NCI-H2227 (cell line): ENCODE results near the gene CLIP2.
"Not testable (repeated sequence)": the region's sequence is repeated elsewhere in the genome, so short reads cannot be mapped to it uniquely, and the experiment has no call there.

Source experiments
- DNase-seq: peaks from one replicate; lab custom pipeline; 2025; ENCODE audit not compliant: unreplicated experiment; lab: John Stamatoyannopoulos, UW

Gene CLIP2

DNA sequence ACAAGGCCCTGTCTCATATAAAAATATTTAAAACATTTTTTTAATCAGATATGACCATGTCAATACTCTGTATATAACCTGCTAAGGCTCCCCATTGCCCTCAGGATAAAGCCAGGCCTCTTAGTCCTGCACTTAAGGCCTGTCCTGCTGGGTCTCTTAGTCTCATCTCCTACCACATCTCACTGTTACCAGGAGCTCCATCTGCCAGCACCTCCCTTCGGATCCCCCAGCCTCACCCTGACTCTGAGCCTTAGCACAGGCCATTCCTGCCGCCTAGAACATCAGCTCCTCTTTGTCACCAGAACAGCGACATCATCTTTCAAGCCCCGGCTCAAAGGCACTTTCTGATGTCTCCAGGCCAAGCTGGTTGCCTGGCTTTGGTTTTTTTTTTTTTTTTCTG lies 138.8 kb downstream of the CLIP2 start:
- no peak for DNase-seq

DNA sequence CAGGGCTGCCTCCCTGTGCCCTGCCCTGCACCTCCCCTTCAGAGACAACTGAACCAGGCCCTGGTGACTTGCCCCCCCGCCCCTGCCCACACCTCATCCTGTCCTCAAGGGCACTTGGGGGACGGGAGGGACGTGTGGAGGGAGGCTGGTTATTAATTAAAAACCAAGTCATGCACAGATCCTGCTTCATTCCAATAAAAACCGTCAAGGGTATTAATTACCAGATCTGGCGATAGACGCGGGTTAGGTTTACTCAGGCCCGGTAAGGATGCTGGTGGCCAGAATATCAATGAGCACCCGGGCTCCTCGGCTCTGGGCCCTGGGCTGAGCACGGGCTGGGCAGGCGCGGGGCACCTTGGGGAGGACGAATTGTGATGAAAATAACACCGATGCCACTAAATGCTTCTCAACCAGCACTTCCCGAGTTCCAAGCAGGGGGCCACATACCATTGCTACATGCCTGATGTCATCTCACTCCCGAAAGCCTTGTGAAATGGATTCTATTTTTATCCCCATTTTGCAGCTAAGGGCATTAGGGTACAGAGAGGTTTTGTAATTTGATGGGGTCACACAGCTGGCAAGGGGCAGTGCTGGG lies 140.0 kb downstream of the CLIP2 start:
- DNase-seq: peak; percentile 29

DNA sequence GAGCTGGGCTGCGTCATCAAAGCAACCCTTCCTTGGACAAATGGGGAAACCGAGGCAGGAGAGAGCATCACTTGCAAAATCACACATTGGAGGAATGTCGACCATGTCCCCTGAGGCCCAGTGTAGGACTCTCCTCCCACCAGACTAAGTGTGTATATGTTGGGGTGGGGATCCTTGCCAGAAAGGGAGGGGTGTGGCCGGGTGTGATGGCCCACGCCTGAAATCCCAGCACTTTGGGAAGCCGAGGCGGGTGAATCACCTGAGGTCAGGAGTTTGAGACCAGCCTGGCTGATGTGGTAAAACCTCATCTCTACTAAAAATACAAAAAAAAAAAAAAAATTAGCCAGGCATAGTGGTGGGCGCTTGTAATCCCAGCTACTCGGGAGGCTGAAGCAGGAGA lies 141.2 kb downstream of the CLIP2 start:
- DNase-seq: not testable (repeated sequence)

DNA sequence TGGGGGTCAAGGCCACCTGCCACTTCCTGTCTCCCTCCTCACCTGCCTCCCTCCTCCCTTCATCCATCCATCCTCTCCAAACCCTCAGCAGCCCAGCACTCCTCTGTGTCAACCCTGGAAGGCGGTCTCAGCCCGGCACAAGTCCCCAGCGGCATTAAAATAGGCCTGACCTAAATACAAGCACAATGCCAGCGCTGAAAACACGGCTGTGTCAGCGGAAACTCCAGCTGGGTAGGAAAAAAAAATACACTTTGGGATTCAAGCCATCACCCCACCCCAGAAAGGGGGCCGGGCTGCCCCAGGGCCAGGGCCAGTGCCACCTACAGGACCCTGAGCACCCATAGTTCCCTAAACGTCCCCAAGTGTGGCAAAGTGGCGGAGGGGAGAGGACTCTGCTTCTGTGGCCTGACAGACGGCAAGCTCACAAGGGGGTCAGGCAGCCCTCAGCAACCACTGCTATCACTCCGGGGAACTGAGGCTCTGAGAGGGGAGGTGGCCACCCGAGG lies 141.8 kb downstream of the CLIP2 start:
- DNase-seq: no peak

DNA sequence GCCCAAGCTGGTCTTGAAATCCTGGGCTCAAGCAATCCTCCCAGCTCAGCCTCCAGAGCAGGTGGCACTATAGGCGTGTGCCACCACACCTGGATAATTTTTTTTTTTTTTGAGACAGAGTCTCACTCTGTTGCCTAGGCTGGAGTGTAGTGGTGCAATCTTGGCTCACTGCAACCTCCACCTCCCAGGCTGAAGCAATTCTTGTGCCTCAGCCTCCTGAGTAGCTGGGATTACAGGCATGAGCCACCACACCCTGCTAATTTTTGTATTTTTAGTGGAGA lies 148.0 kb downstream of the CLIP2 start:
- DNase-seq: not testable (repeated sequence)

DNA sequence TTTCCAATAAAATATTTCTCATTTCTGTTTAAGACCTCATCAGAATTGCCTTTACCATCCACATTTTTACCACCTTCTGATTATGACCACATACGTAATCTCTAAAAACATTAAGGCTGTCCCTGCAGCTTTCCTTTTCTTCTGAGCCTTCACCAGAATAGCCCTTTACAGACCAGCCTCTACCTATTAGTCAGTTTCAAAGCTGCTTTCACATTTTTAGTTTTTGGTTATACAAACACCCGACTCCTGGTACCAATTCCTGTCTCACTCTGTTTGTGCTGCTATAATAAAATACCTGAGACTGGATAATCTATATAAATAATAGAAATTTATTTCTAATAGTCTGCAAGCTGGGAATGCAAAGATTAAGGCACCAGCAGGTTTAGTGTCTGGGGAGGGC lies 149.1 kb downstream of the CLIP2 start:
- no peak for DNase-seq

DNA sequence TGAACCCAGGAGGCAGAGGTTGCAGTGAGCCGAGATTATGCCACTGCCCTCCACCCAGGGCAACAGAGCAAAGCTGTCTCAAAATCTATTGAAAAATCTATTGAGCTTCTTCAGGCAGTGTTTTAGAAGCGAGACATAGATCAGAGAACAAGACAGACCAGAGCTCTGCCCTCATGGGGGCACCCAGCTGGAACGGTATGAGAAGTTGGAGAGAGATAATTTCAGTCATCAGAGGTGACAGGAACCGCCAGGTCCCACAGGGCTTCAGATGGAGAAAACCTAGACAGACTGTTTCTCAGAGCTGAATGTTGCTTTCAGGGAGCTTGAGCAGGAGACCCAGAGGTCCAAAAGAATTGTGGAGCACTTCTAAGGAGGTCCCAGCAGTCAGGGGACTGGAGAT lies 150.3 kb downstream of the CLIP2 start:
- no peak for DNase-seq

DNA sequence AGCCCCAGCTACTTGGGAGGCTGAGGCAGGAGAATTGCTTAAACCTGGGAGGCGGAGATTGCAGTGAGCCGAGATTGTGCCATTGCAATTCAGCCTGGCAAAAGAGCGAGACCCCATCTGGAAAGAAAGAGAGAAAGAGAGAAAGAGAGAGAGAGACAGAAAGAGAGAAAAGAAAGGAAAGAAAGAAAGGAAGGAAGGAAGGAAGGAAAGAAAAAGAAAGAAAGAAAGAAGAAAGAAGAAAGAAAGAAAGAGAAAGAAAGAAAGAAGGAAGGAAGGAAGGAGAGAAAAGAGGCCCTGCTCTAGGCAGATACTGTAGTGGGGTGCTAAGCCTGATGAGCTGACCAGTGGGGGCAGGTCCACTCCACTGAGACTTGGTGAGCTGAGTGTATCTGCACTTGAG lies 150.9 kb downstream of the CLIP2 start:
- DNase-seq: not testable (repeated sequence)

DNA sequence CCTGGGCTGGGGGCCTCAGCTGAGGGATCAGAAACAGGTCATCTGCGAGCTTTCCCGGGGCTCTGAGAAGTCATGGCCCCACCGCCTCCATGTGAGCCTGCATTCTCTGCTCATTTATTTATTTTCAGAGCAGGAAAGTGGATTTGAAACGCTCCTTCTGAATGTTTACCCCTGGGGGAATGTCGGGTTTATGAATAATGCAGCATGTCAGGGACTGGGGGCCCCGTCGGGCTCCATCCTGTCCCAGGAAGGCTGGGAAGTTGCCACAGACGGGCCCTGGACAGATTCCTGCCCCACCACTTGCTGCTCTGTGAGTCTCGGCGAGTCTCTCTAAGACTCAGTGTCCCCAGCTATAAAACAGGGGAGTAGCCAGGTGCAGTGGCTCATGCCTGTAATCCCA lies 152.6 kb downstream of the CLIP2 start:
- DNase-seq: no peak

DNA sequence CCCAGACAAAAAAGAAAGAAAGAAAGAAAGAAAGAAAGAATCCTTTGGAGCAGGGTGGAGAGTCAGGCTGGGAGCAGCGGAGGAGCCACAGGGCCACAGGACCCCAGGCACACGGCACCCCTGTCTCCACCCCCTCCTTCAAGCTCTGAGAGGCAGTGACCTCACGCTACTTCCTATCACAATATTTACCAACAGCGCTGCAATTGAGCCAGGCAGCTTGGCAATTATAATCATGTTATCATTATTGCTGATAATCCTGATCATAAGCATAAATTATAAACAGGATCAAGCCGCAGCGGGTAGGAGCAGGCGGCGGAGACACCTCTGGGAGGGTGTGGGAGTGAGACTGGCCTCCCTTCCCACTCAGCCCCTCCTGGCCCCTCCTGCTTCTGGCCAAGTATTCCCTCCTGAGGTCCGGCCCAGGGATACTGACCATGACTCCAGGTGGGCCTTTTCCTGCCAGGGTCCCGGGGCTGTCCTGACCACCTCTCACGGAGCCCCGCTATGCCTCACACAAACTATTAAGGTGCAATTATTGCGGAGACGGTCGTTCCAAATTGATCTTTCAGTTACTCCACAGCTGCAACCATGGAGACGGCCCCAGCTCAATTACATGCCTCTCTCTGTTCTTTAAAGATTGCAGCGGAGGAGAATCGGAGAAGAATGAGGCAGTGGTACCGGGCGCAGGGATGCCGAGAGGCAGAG lies 154.5 kb downstream of the CLIP2 start:
- DNase-seq: peak; percentile 79

DNA sequence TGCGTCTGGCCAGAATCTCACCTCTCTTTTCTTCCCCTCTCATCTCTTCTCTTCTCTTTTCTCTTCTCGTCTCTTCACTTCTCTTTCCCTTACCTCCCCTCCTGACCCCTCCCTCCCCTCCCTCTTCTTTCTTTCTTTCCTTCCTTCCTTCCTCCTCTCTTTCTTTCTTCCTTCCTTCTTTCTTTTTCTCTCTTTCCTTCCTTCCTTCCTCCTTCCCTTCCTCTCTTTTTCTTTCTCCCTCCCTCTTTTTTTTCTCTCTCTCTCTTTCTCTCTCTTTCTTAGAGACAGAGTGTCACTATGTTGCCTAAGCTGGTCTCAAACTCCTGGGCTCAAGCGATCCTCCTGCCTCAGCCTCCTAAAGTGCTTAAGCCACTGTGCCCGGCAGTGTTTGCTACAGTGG lies 159.9 kb downstream of the CLIP2 start:
- no peak for DNase-seq

DNA sequence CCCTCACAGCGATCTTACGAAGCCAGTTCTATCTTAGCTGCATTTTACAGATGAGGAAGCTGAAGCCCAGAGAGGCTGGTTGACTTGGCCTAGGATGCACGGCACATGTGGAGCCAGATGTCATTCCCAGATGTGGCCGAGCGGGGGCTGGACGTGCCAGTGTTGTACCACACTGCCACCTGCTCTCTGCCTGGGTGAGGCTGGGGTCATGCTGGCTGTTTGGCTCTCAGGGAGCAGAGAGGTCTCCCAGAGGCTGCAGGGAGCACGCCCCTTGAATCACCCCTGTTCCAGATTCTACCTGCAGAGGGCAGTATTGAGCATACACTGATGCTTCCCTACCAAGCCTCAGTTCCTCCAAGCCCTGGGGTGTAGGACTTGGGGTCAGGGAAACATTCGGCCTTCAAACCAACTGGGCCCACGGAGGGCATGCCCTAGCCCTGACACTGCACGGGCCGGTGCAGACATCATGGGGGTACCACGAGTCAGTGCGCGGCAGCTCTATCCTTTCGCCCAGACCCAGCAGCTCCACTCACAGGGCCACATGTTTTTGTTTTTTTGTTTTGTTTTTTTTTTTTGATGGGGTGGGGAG lies 160.7 kb downstream of the CLIP2 start:
- peak; percentile 36 for DNase-seq

DNA sequence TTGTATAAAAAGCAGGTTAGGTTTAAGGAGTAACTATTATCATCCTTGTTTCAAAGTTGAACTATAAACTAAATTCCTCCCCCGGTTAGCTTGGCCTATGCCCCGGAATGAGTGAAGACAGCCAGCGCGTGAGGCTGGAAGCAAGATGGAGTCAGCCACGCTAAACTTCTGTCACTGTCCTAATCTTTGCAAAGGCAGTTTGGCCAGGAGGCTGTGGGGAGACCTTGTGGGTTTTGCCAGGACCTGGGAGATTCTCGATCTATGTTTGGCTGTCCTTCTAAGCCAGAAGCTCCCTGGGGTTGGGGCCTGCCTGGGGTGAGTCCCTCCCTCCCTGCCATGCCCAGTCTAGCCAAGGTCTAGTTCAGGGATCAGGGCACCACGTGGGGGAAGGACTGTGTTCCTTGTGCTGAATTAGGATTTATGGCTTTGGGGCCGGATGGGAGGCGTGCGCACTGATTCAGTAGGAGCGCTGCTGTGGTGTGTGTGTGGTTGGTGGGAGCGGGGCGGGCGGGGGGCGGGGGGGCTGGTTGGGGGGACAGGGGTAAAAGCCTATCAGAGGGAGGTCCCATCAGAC lies 163.6 kb downstream of the CLIP2 start:
- DNase-seq: peak; percentile 44

DNA sequence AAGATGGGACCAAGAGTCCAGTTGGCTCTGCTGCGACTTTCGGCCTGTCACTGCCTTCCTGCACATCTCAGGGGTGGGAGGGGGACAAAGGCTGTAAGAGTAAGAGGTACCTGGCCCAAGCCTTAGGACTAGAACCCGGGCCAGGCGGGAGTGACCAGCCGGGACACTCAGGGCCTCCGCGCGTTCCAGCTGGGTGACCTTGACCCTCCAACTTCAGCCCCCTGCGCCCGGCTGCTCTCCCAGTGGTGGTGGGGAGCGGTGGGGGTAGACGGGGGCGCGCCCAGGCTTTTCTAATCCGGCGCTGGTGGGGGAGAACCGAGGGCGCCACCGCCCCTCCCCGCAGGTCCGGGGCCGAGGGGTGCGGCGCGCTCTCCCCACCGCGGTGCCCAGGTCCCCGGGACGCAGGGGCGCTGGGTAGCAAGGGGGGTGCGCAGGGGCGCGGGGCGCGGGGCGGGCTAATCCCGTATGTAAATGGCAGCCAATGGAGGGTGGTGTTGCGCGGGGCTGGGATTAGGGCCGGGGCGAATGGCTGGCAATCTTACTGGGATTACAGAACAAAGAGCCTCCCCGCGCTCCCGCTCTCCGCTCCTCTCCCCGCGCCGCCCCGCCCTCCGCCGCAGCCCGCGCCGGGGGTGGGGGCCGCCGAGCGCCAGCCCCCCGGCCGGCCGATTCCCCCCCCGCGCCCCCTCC lies 164.3 kb downstream of the CLIP2 start, which contains the start of gene GTF2IRD1:
GTF2IRD1 (plus strand) TSS at position 585 of the 690 bp plus-strand sequence. CDS start 54,175 bp downstream, outside the sequence.
- DNase-seq: peak; percentile 85

DNA sequence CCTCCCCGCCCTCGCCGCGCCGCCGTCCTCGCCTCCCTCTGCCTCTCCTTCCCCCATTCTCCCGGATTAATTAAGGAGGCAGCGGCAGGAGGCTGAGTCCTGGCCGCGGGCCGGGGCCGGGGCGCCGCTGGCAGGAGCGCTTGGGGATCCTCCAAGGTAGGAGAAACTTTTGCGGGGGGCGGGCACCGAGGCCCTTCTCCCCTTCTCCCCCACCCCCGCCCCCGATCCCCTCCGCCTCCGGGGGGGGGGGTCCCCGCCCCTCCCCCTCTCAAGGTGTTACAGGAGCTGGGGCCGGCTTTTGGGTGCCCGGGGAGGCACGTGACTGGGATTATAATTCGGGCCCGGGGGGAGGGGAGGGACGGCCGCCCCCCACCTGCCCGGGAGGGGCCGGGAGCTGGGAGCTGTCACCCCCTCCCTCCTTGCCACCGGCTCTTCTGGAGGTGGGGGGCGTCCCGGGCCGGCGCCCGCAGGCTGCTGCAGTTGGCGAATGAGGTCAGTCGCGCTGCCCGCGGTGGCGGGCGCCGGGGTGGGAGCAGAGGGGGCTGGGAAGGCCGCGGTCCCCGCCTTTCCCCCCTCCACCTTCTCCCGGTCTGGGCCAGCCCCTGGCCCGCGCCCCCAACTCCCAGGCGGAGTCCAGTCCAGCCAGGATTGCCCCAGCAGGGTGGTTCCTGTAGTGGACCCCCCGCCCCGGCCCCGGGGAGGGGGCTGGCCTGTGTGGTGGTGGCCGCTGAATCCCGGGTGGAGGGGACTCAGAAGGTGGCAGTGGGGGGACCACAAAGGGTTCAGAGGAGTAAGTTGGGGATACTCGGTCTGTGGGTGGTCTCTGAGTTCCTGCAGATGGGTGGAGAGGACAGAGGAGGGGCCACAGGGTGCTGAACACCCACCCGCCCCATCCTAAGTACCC lies 165.1 kb downstream of the CLIP2 start:
- DNase-seq: peak; percentile 62

DNA sequence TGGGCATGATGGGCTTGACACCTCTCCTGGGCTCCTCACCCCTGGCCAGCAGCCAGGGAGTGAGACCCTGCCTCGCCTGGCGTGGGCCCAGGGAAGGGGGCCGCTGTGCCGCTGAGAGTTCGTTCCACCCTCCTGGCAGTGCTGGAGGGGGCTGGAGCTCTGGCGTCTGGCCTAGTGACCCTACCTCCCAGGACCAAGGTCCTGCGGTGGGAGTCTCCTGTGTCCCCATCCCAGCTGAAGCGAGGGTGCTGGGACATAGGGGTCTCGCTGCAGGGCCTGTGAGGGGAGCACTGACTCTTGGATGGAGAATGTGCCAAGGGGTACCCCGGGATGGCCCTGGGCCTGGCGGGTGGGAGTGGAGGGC lies 165.7 kb downstream of the CLIP2 start:
- no peak for DNase-seq

DNA sequence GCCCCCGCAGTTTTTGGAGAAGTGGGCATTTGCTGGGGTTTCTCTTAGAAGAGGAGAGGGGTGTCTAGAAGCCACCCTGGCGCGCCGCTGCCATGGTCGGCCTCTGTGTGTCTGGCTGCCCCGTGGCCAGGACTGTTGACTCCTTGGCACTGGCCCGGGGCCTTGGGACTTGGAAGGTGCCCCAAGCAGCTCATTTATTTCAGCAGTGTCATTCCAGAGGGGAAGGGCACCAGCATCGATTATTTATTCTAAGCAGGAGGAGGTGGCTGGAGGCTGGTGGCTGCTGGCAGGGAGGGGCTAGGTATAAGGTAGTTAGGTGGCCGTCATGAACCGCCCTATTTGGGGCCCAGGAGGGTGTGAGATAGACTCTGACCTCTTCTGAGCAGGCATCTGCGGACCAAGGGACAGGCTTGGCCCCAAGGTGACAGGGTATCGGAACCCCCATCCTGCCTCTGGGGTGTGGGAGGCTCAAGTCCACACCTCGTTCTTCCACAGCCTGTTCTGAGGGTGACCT lies 166.1 kb downstream of the CLIP2 start:
- DNase-seq: no peak
